Measurements from ENCODE around the gene RPL10.

Gene RPL10

GRCh38 chrX:154362085-154362742, 36.0 kb upstream of the RPL10 start:
- DNase-seq (ENCODE audit: low read depth in 3 of 3): no peak

GRCh38 chrX:154363706-154364439, 34.3 kb upstream of the RPL10 start:
- no peak for DNase-seq (ENCODE audit: low read depth in 3 of 3)

GRCh38 chrX:154365052-154365600, 33.1 kb upstream of the RPL10 start:
- DNase-seq (ENCODE audit: low read depth in 3 of 3): no peak

DNA sequence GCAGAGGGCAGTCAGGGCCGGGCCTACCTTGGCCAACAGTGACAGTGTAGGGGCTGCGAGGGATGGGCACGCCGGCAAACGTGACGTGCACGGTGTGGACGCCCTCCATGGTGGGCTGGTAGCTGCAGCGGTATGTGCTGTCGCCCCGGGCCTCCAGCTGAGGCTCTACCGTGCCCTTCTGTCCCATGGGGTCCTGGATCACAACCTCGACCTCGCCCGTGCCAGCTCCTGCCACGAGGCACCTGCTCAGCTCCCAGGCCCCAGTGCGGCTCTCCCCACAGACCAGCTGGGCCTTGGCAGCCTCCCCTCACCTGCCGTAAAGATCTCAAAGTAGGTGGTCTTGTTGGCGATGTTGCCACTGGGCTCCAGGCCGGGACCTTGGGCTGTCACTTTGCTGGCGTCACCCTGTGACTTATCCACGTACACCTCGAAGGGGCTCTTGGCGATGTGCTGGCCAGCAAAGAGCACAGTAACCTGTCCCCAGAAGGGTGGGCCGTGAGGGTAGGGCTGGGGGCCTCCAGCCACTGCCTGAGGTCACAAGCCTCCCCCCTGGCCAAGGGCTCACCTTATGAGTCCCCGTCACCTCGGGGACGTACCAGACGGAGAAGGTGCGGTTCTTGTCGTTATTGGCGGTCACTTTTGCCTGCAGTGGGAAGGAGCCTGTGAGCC, 32.0 kb upstream of the RPL10 start:
- DNase-seq (ENCODE audit: low read depth in 3 of 3): no peak

DNA sequence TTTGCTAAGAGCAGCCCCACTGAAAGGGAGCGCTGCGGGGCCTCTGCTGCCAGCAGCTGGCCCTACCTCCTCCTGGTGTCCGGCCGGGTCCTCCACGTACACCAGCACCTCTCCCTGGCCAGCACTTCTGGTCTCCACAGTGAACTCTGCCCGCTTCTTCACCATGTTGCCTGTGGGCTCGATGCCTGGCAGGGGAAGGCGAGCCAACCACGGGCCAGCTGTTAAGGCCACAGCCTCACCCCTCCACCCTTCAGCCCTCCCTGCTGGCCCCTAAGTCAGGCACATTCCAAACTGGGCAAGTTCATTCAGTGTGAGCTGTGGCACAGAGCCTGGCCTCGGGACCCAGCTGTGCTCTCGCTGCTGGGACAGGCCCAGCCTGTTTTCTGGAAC, 31.5 kb upstream of the RPL10 start:
- no peak for DNase-seq (ENCODE audit: low read depth in 3 of 3)

- no peak for DNase-seq (ENCODE audit: low read depth in 3 of 3)
Measured at GRCh38 chrX:154367474-154368308, 30.5 kb upstream of the RPL10 start.

- DNase-seq (ENCODE audit: low read depth in 3 of 3): peak; percentile 83 to 88 (median 84)
Measured at GRCh38 chrX:154368630-154369448, 29.3 kb upstream of the RPL10 start.

- DNase-seq (ENCODE audit: low read depth in 3 of 3): peak in 2 of 3 experiments; percentile 48 to 63
Measured at GRCh38 chrX:154369449-154370299, 28.5 kb upstream of the RPL10 start.

DNA sequence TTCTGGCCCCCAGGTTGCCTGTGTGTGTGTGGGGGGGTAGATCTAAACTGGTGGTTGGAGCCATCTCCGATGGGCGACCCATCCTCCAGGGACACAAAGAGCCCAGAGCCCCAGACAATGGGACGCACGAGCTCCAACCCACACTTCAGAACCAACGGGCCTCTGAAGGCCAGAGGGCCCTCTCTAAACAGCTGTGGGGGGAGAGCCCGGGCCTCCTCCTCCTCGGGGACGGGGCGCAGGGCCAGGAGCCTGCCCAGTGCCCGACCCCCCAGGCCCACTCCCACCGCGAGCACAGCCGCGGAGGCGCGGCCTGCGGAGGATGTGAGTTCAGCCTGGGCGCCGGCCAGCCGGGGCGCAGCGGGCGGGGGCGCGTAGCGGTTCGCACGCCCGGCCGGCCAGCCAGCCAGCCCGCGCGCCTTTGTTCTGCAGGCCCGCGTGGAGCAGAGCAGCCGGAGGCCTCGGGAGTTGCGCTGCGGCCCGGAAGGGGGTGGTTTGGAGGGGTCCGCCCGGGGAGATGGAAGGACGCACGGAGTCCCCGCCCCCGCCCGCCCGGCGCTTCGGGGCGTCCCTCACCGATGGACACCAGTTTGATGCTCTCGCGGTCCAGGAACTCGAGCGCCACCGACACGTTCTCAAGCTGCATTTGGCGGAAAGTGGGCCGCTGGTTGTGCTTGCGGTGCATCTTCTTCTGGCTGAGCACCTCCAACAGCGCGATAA, 27.7 kb upstream of the RPL10 start:
- DNase-seq (ENCODE audit: low read depth in 3 of 3): no peak

DNA sequence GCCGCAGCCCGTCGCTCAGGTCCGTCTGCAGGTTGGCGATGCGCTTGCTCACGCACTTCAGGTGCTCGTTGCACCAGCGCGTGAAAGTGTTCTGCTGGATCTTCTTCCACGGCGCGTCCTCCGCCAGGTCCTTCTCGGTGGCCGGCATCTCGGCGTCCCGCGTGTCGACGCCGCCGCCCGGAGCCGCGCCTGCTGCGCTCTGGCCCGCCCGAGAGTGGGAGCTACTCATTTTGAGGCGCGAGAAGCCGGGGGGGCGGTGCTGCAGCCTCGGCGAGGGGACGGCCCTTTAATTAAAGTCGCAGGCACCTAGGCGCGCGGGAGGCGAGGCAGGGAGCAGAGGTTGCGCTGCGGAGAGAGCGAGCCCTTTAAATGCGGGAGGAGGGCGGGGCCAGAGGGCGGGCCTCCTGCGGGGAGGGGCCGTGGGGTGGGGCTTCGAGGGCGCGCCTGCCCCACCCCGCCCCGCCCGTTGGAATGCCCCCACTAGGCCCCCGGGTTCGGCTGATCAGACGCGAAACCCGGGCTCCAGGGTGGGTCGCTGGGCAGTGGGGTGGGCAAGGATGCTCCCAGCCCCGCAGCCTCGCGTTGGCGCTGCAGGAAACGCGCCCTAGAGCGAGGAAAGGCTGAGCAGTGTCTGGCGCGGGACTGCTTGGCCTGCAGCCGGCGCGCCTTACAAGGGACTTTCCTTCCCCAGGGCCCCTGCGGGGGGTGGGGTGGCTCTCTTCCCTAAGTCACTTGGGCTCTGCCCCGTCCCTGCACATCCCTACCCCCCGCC, 27.0 kb upstream of the RPL10 start:
- peak; percentile 83 to 92 (median 83) for DNase-seq (ENCODE audit: low read depth in 3 of 3)

- no peak for DNase-seq (ENCODE audit: low read depth in 3 of 3)
Measured at GRCh38 chrX:154371789-154372300, 26.3 kb upstream of the RPL10 start.

- peak in 1 of 3 experiments; percentile 42 for DNase-seq (ENCODE audit: low read depth in 3 of 3)
Measured at GRCh38 chrX:154372612-154373022, 25.6 kb upstream of the RPL10 start.

- no peak for DNase-seq (ENCODE audit: low read depth in 3 of 3)
Measured at GRCh38 chrX:154373340-154374306, 24.6 kb upstream of the RPL10 start.

DNA sequence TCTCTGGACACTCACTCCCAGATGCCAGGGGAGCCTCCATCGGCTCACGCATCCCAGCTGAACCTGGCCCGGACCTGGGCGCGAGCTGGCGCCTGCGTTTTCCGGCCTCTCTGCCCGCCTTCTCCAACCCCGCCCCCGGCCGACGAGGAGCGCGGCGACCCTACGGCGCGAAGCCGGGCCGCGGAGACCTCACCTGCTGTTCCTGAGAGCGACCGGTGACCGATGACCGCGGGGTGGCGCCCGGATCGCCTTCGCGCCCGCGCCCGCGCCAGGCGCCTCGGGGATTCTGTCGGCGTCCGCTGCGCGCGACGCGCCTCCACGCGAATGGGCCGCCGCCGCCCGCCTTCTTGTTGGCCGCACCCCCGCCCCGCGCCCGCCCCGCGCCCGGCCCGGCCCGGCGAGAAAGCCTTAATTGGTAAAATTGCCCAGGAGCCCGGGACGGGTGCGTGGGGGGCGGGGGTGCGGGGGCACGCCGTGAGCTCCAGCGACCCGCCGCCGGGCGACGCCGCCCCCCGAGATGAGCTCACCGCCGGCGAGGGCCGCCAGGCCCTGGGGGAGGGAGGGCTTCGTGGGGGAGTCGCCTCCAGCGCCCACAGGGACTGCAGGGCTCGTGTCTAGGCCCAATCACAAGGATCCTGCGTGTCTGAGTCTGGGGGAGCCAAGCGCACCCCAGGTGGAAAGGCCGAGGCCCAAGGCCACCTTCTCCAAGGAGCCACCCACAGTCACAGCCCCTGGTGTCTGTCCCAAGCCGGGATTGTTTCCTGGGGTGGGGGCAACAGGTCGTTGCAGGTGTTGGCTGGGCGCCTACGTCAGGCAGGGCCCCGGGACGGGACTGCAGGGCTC, 23.6 kb upstream of the RPL10 start, which contains the start of gene FLNA:
FLNA (minus strand) TSS at position 322 of the 843 bp plus-strand sequence. CDS start 3,389 bp downstream, outside the sequence.
- DNase-seq (ENCODE audit: low read depth in 3 of 3): peak in 1 of 3 experiments; percentile 28

- DNase-seq (ENCODE audit: low read depth in 3 of 3): no peak
Measured at GRCh38 chrX:154375156-154375504, 23.0 kb upstream of the RPL10 start.

- no peak for DNase-seq (ENCODE audit: low read depth in 3 of 3)
Measured at GRCh38 chrX:154376774-154377173, 21.4 kb upstream of the RPL10 start.

Measured in stimulated activated CD4-positive, alpha-beta T cell treated with anti-CD3 and anti-CD28 coated beads, TNF-alpha, amount 100 ng/mL, for 24 hours (primary cell).